WTC11 (cell line): Measurements from ENCODE around the gene APOBEC3B.
"Not testable (repeated sequence)": the region's sequence is repeated elsewhere in the genome, so short reads cannot be mapped to it uniquely, and the experiment has no call there.

Experiments
- CREM ChIP-seq: sonication (generic); formaldehyde crosslinking; IDR thresholded peaks from 2 replicates; pipeline ENCODE4 v1.8.1; 2022; ENCODE audit warnings: mild to moderate bottlenecking, missing genetic modification reagents, moderate library complexity
- CTCF ChIP-seq: fragments of 200-600 bp; IDR thresholded peaks from 2 replicates; pipeline ENCODE4 v1.8.0; 2022; ENCODE audit warnings: antibody characterized with exemption
- SP1 ChIP-seq: sonication (generic); formaldehyde crosslinking; conservative IDR thresholded peaks from 2 replicates; pipeline ENCODE4 v1.8.1; 2022; ENCODE audit warnings: missing genetic modification reagents

GRCh38 chr22:39008271-39008850 lies 26.2 kb downstream of the APOBEC3B start:
- not testable (repeated sequence) for TF ChIP-seq CREM (CRISPR knock-in tag); CTCF; SP1 (CRISPR knock-in tag)
